Measurements from ENCODE around the gene AP3B2.
"Not testable (repeated sequence)": the region's sequence is repeated elsewhere in the genome, so short reads cannot be mapped to it uniquely, and the experiment has no call there.

AP3B2 gene

GRCh38 chr15:82714016-82714415, 4.3 kb upstream of the AP3B2 start:
- no peaks in the 10 kb centered on the region for H3K9me3 ChIP-seq (ENCODE audit: control insufficient read depth, insufficient read depth, low read length)
- H3K9ac ChIP-seq (ENCODE audit: low read depth, low read length) = no peak overlapping the region
- no peaks in the 10 kb centered on the region for H3K36me3 ChIP-seq (ENCODE audit: insufficient read depth, low read length)
- H3K4me1 ChIP-seq (ENCODE audit: insufficient read depth, low read length) = no peaks in the 10 kb centered on the region

DNA sequence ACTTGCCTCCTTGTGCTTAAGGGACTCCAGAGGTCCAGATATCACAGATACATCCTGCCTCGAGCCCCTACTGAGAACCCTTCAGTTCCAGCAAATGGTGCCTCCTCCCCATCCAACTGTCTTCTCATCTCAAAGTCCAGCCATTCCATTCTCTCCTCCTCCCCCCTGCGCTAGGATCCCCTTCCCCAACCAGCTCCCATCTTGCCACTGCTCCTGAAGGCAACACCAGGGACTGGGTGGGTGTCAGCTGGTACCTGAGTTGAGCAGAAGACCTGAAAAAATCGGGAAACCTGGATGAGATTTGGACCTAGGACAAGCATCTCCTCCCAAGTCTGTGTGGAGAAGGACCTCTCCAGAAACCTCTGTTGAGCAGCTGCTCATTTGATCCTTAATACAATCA, 2.4 kb upstream of the AP3B2 start:
- no peak overlapping the region for H3K9ac ChIP-seq (ENCODE audit: low read depth, low read length)
- no peaks in the 10 kb centered on the region for H3K9me3 ChIP-seq (ENCODE audit: control insufficient read depth, insufficient read depth, low read length)
- no peaks in the 10 kb centered on the region for H3K36me3 ChIP-seq (ENCODE audit: insufficient read depth, low read length)
- H3K4me1 ChIP-seq (ENCODE audit: insufficient read depth, low read length) = peaks cover 10% of the 10 kb centered on the region; the same call in 1 of the 2 replicates

GRCh38 chr15:82710926-82711490, 1.3 kb upstream of the AP3B2 start:
- no peaks in the 10 kb centered on the region for H3K9me3 ChIP-seq (ENCODE audit: control insufficient read depth, insufficient read depth, low read length)
- no peak overlapping the region for H3K9ac ChIP-seq (ENCODE audit: low read depth, low read length)
- no peaks in the 10 kb centered on the region for H3K36me3 ChIP-seq (ENCODE audit: insufficient read depth, low read length)
- H3K4me1 ChIP-seq (ENCODE audit: insufficient read depth, low read length) = peaks cover 10% of the 10 kb centered on the region; the same call in 1 of the 2 replicates

DNA sequence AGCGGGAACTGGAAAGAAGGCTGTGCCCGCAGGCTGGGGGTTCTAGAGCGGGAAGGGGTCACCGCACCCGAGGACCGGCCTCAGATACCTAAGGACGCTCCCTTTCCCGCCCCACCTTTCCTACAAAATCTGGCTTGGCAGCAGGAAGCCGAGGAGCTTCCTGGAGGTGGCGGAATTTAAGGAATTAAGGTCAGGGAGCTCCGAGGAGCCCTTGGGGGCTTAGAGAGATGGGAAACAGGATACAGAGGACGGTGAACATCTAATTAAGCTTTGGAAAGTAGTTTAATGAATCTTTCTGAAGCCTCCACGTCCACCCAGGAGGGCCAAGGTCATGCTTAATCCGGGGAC, 507 bp upstream of the AP3B2 start:
- Histone ChIP-seq H3K4me1 (ENCODE audit: insufficient read depth, low read length) (peaks cover 10% of the 10 kb centered on the region; the same call in 1 of the 2 replicates), H3K36me3 (ENCODE audit: insufficient read depth, low read length) (no peaks in the 10 kb centered on the region), H3K9ac (ENCODE audit: low read depth, low read length) (peak overlapping the region; percentile 87), H3K9me3 (ENCODE audit: control insufficient read depth, insufficient read depth, low read length) (no peaks in the 10 kb centered on the region)

DNA sequence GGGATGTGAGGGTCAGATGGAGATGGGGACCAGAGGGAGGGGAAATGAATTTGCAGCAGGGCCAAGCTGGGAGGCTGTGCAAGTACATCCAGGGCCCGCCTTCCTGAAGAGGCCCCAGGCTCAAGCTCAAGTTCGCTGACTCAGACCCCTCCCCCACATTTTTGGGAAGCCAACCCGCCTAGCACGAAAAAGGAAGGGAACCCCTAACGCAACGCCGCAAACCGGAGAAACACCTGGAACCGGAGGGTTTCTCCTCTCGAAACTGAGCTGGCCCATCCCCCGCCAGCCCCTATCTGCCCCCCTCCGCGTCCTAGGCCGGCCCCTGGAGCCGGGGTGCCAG, 624 bp downstream of the AP3B2 start:
- Histone ChIP-seq H3K9ac (ENCODE audit: low read depth, low read length) (peak overlapping the region; percentile 87), H3K4me1 (ENCODE audit: insufficient read depth, low read length) (peaks cover 10% of the 10 kb centered on the region; the same call in 1 of the 2 replicates), H3K9me3 (ENCODE audit: control insufficient read depth, insufficient read depth, low read length) (no peaks in the 10 kb centered on the region), H3K36me3 (ENCODE audit: insufficient read depth, low read length) (no peaks in the 10 kb centered on the region)

DNA sequence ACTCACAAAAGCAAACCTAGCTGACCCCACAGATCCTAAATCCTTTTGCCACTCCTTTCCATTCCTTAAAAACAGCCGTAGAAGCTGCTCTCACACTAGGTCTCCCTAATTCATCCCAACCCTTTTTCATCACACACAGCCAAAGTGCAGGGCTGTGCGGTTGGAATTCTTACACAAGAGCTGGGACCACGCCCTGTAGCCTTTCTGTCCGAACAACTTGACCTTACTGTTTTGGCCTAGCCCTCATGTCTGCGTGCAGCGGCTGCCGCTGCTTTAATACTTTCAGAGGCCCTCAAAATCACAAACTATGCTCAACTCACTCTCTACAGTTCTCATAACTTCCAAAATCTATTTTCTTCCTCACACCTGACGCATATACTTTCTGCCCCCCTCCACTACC, 3.8 kb downstream of the AP3B2 start:
- not testable (repeated sequence) for H3K36me3 ChIP-seq (ENCODE audit: insufficient read depth, low read length); H3K9me3 ChIP-seq (ENCODE audit: control insufficient read depth, insufficient read depth, low read length); H3K9ac ChIP-seq (ENCODE audit: low read depth, low read length); H3K4me1 ChIP-seq (ENCODE audit: insufficient read depth, low read length)

DNA sequence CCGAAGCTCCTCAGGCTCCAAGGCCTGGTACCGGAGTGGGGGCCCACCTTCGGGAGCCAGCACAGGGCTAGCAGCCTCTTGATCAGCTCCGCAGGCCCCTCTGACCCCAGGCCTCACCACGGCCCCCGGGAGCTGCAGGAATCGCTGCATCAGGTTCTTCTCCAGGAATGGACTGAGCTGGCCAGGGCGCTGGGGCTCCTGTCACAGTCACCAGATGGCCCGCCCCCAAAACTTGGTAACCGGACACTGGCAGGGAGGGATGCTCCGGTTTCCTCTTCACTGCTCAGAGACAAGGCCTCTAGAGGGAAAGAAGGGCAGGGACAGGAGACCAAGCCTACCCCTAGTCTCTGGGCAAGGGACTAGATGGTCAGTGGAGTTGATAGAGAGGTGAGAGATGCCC, 9.9 kb downstream of the AP3B2 start:
- Histone ChIP-seq H3K9ac (ENCODE audit: low read depth, low read length) (no peak overlapping the region), H3K4me1 (ENCODE audit: insufficient read depth, low read length) (peaks cover 4% of the 10 kb centered on the region; the same call in 1 of the 2 replicates), H3K36me3 (ENCODE audit: insufficient read depth, low read length) (no peaks in the 10 kb centered on the region), H3K9me3 (ENCODE audit: control insufficient read depth, insufficient read depth, low read length) (no peaks in the 10 kb centered on the region)

- Histone ChIP-seq H3K4me1 (ENCODE audit: insufficient read depth, low read length) (peaks cover 4% of the 10 kb centered on the region; the same call in 1 of the 2 replicates), H3K9me3 (ENCODE audit: control insufficient read depth, insufficient read depth, low read length) (no peaks in the 10 kb centered on the region), H3K9ac (ENCODE audit: low read depth, low read length) (no peak overlapping the region), H3K36me3 (ENCODE audit: insufficient read depth, low read length) (no peaks in the 10 kb centered on the region)
Observed at GRCh38 chr15:82698711-82699345, 10.8 kb downstream of the AP3B2 start.

- H3K36me3 ChIP-seq (ENCODE audit: insufficient read depth, low read length) = no peaks in the 10 kb centered on the region
- H3K9ac ChIP-seq (ENCODE audit: low read depth, low read length) = no peak overlapping the region
- H3K9me3 ChIP-seq (ENCODE audit: control insufficient read depth, insufficient read depth, low read length) = no peaks in the 10 kb centered on the region
- peaks cover 4% of the 10 kb centered on the region; the same call in 1 of the 2 replicates for H3K4me1 ChIP-seq (ENCODE audit: insufficient read depth, low read length)
Observed at GRCh38 chr15:82697735-82698407, 11.8 kb downstream of the AP3B2 start.

DNA sequence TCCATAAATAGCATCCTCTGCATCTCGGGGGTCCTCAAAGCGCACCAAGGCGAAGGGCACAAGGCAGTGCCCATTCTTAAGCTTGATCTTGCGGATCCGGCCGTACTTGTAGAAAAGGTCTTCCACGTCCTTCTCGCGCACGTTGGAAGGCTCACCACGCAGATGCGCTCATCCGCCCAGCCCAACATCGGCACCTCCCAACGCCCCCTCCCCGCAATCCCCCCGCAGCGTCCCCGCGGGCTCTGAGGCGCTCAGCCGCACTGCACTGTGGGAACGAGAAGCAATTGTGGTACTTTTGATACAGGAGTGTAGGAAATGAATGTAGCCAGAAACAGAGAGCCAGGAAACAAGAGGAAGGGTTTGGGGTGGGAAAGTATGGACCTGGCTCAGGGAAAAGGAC, 17.5 kb downstream of the AP3B2 start:
- Histone ChIP-seq H3K36me3 (ENCODE audit: insufficient read depth, low read length) (no peaks in the 10 kb centered on the region), H3K9ac (ENCODE audit: low read depth, low read length) (no peak overlapping the region), H3K9me3 (ENCODE audit: control insufficient read depth, insufficient read depth, low read length) (no peaks in the 10 kb centered on the region), H3K4me1 (ENCODE audit: insufficient read depth, low read length) (no peaks in the 10 kb centered on the region)

DNA sequence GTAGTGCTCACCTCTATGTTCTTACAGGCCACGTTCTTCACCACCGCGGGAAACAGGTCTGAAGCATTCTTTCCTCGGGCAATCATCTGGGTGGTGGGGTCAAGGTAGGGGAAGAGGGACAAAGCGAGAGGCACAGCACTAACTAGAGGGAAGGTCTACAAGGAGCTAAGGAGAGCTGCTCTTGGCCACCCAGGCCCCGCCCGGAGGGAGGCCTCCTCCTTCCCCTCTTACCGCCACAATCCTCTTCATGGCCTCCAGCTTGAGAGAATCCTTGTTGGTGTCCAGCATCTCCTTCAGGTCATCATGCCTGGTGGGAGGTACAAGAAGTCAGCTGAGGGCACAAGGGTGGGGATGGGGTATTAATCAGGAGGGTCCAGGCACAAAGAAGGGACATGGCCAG, 20.5 kb downstream of the AP3B2 start:
- Histone ChIP-seq H3K9ac (ENCODE audit: low read depth, low read length) (no peak overlapping the region), H3K9me3 (ENCODE audit: control insufficient read depth, insufficient read depth, low read length) (no peaks in the 10 kb centered on the region), H3K4me1 (ENCODE audit: insufficient read depth, low read length) (no peaks in the 10 kb centered on the region), H3K36me3 (ENCODE audit: insufficient read depth, low read length) (no peaks in the 10 kb centered on the region)

DNA sequence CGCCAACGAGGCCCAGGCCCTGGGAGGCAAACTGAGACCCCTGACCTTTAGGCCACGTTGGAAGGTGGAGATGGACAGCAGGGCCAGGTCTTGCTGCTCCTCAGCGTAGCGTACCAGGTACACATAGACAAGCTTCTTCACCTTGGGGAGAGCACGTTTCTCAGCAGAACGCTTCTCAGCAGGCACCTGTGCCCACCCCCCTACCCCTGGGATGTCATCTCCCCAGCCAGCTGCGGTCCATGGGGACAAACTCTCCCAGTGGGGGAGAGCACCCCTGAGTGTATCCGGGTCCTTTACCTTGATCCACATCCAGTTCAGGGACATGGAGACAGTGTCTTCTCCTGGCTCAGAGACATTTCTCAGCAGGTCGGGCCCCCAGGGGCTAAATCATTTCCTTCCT, 21.0 kb downstream of the AP3B2 start:
- Histone ChIP-seq H3K36me3 (ENCODE audit: insufficient read depth, low read length) (no peaks in the 10 kb centered on the region), H3K9me3 (ENCODE audit: control insufficient read depth, insufficient read depth, low read length) (no peaks in the 10 kb centered on the region), H3K4me1 (ENCODE audit: insufficient read depth, low read length) (no peaks in the 10 kb centered on the region), H3K9ac (ENCODE audit: low read depth, low read length) (no peak overlapping the region)

- Histone ChIP-seq H3K36me3 (ENCODE audit: insufficient read depth, low read length) (no peaks in the 10 kb centered on the region), H3K9ac (ENCODE audit: low read depth, low read length) (peak overlapping the region; percentile 65; the same call in 1 of the 2 replicates), H3K9me3 (ENCODE audit: control insufficient read depth, insufficient read depth, low read length) (no peaks in the 10 kb centered on the region)
Observed at GRCh38 chr15:82681371-82681770, 28.3 kb downstream of the AP3B2 start.

DNA sequence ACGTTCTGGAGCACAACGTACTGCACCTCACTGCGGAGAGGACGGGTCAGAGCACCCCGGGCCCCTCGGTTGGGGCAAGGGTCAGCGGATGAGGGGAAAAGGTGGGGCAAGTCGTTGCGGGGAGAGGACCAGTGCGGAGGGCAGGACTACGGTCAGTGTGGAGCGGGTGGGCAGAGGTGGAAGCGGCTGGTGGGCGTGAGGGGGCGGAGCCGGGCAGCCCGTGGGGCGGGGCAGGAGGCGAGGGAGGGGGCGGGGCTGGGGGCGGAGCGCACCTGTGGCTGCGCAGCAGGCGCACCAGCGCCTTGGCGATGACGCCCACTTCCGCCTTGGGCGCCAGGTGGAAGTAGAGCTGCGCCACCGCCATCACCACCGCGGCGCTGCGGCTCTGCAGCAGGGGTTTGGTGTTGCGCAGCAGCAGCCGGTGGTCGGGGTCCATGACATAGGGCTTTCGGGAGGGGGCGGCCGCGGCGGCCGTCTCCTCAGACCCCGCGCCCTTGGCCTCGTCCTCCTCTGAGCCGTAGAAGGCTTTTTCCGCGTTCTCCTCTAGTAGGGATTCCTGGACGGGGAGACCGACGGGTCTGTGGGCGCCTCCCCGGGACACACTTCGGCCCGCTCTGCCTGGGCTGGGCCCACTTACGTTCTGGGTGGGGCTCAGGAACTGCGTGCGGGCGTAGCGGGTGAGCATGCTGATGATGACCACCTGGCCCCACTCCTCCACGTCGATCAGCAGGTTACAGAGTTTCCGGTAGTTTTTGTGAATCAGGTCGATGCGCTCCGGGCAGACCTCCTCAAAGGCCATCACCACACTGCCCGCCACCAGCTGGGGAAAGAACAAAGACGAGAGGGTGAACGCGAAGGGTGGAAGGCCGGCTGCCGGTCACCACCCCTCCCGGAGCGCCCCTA, 29.2 kb downstream of the AP3B2 start:
- peak overlapping the region; percentile 87 for H3K9ac ChIP-seq (ENCODE audit: low read depth, low read length)
- H3K4me1 ChIP-seq (ENCODE audit: insufficient read depth, low read length) = 0 out of 2 replicates have a peak, but pooled peaks cover 5% of the 10 kb centered on the region
- no peaks in the 10 kb centered on the region for H3K9me3 ChIP-seq (ENCODE audit: control insufficient read depth, insufficient read depth, low read length)

More at GRCh38 chr15:82681371-82681770, 28.3 kb downstream of the AP3B2 start:
- 0 out of 2 replicates have a peak, but pooled peaks cover 5% of the 10 kb centered on the region for H3K4me1 ChIP-seq (ENCODE audit: insufficient read depth, low read length)

More for the DNA sequence above, 29.2 kb downstream of the AP3B2 start:
- H3K36me3 ChIP-seq (ENCODE audit: insufficient read depth, low read length) = no peaks in the 10 kb centered on the region
